Frontal cortex (tissue), 4 donors: ENCODE measurements around the gene MYBBP1A. TPM values are rescaled to one million over a fixed set of nuclear protein-coding genes. Genes with fewer than 3 reads are reported as not detected.

ENCODE experiments used
- DNase-seq, 2 donors: peaks; one replicate each; pipeline ENCODE4 v3.0.0; 2012; ENCODE audit warnings: low spot score in 2 of 2
- FAIRE-seq: peaks from 2 replicates; lab custom pipeline; 2012; peaks lifted over from hg19 to GRCh38; lab: Jason Lieb, UNC
- total RNA-seq: library from RNA; depleted of rRNA; stranded (reverse); fragments of >200 nt; gene quantifications from one replicate; pipeline ENCODE4 v1.2.3, GENCODE V29; 2014
- donor health status: control.
- donor health status: control.
- donor health status: control.

The MYBBP1A gene
- total RNA-seq, 1 donor from 2014 or later = 30.2 TPM

GRCh38 chr17:4529533-4530152, 25.5 kb downstream of the MYBBP1A start:
- FAIRE-seq (no peak), DNase-seq (no peak)

DNA sequence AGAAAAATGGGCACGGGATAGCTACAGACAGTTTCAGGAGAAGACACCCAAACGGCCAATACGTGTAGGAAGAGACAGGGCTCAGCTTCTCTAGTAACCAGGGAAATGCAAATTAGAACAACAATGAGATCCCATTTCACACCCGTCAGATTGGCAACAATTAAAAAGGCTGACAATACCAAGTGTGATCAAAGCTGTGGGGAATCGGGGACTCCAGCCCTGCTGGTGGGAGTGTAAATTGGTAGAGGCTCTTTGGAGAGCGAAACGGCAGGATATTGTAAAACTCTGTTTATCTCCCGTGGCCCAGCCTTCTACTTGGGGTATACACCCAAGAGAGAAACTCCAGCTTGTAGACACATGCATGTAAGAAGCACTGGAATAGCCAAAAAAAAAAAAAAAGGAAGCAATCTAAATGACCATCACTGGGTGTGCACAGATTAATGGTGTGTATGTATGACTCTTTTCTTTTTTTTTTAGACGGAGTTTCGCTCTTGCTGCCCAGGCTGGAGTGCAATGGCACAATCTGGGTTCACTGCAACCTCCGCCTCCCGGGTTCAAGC, 27.5 kb downstream of the MYBBP1A start:
- DNase-seq = no peak
- no peak for FAIRE-seq

DNA sequence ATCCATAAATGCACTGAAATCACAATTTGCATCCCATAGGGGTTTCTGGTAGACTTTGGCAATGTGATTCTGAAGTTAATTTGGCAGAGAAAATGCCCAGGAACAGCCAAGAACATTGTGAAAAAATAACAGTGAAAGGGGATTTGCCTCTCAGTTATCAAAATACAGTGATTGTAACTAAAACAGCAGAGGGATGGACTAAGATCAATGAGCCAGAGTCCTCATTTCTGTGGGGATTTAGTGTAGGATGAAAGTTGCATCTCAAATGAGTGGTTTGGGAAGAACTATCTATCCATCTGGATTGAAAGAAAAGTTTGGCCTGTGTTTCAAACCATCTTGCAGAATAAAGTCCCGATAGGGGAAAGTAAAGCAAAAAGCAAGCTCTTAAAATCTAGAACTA, 28.1 kb downstream of the MYBBP1A start:
- no peak for FAIRE-seq
- DNase-seq = no peak

GRCh38 chr17:4525691-4526397, 29.3 kb downstream of the MYBBP1A start:
- DNase-seq (no peak), FAIRE-seq (no peak)

- DNase-seq (no peak), FAIRE-seq (no peak)
Measured at GRCh38 chr17:4523946-4524345, 31.2 kb downstream of the MYBBP1A start.

DNA sequence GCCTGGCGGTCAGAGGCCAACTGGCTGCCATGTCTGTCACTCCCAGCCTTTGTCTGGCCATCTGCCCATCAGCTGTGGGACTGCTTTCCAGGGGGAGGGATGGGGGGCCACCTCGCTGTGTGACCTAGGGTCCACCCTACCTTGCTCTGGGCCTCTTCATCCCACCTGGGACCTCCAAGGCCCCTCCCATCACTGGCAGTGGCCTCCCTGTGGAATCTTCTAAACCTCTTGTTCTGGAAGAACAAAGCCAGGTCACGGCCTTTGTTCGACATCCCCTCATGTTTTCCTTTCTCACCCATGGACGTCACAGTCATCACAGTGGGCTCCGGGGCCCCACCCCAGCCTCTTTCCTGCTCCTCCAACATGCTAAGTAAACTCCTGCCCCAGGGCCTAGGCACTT, 32.5 kb downstream of the MYBBP1A start:
- no peak for DNase-seq

DNA sequence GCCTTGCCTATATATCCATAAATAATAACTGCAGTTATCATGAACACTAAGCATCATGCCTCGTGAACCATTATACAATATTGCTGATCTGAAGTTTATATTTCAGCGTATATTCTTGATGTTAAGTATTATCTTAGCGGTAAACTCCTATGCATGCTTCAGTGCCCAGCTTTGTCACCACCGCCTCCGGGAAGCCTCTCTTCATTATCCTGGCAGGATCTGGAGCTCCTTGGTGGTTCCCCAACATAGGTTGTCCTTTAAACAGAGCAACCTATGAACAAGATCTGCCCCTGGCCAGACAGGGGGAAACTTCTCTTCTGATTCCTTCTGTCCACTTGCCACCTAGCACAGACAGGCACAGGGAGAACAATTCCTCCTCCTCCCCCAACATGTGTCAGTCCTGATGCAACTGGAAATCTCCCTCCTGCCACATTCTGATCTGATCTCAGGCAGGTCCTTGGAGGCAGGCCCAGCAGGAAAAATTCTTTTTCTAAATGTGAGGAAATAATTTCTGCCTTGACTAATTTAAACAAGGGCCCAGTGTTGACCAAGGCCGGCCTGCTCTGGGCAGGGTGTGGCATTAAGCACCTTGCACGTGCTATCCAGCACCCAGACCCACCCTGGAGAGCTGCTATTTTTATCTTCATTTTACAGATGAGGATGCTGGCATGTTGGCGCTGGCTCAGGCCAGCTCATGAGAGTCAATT, 34.1 kb downstream of the MYBBP1A start:
- FAIRE-seq = no peak

More for the DNA sequence above, 32.5 kb downstream of the MYBBP1A start:
- FAIRE-seq = no peak

DNA sequence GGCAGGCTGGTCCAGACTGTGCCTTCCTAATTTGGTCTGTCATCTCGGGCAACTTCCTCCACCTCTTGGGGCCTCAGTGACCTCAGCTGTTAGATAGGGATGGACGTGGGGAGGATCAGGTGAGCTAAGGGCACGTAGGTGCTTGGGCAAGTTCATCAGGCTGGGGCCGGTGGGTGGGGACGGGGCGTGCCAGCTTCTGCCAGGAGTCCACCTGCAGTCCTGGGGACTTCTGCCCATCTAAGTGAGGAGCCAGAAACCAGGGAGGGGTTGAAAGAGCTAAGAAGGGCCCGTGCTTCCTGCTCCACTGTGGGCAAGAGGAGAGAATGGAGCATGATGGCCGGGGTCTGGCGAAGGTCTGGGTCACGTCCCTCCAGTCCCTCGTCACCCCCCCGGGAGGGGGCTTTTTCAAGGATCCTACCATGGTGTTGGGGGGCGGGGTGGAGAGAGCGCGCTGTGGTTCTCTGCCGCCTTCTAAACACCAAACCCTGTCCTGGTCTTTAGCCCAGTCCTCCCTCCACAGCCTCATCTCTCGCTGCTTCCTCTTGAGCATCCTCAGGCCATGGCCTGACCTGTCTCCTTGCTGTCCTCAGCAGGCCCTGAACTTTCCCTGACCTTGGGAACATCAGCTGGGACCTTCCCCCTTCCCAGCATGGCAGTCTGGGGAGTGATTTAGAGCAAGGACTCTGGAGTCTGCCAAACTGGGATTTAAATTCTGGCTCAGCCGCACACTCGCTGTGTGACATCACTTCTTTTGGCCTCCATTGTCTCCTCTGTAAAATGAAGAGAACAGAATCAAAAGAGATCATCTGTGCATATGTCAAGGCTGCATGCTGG, 34.9 kb downstream of the MYBBP1A start:
- no peak for FAIRE-seq
- DNase-seq = no peak

More for the DNA sequence above, 34.1 kb downstream of the MYBBP1A start:
- DNase-seq = no peak

DNA sequence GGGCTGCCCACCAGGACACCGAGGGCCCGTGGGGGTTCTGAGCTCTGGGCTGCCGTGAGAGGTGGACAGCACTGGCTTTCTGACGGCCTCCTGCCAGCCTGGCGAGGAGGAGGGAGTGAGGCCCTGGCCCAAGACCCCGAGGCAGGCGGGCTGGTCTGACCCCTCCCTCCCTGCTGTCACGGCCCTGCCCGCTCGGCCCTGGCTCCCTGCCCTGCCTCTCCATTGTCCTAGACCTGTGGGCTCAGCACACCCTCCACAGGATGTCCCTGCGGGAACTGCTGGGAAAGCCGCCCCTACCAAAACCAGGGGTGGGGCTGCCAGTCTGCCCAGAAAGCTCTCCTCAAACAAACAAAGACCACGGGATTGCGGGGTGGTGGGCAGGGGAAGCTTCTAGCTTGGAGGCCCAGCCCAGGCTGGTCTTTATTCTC, 35.8 kb downstream of the MYBBP1A start:
- DNase-seq = no peak
- FAIRE-seq = no peak

DNA sequence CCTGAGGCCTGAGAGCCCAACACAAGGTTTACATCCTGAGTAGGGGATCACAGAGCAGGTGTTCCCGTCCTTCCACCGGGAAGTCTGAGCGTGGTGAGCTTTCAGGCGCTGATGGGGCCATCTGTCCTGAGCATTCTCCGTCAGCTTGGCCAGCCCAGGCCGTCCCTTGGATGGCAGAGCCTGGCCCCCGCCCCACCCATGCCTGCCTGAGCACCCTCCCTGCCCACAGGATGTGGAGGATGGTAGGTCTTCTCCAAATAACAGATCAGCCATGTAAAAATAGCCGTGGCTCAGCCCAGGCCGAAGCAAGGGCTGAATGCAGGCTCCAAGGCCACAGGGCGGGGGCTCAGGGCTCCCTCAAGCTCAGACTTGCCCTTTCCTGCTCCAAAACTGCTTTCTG, 36.3 kb downstream of the MYBBP1A start:
- FAIRE-seq = no peak
- no peak for DNase-seq

DNA sequence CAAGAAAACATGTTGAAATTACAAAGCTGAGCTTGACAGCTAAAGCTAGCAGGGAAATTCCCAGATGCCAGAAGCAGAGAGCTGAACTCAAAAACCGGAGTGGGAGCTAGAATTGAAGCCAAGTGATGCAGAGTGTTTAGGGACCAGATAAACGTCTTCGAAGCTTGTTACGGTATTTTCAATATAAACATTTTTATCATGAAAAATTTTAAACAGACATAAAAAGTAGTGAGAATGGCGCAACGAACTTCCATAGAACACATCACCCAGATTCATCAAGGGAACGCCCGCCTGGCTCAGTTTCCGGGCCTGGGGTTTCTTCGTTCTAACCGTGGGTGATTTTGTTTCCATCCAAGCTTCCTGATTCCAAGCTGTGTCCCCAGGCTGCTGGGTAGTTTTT, 38.4 kb downstream of the MYBBP1A start:
- FAIRE-seq = no peak
- no peak for DNase-seq

DNA sequence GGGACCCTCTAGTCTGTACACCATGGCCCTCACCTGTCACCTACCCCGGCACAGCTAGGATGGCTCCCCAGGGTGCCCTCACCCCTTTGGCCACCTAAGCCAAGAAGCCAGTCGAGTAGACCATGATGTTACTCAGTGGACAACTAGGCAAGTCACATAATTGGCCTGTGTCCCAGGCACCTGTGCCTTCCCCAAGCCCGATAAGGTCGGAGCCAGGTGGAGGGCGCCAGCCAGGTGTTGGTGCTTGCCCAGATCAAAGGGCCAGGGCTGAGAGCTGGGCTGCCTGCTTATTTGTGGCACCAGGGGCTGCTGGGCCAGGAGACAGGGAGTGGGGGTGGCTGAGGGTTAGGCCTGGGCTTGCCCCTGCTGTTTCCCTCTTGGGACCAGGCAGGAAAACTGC, 39.7 kb downstream of the MYBBP1A start:
- no peak for FAIRE-seq
- no peak for DNase-seq

DNA sequence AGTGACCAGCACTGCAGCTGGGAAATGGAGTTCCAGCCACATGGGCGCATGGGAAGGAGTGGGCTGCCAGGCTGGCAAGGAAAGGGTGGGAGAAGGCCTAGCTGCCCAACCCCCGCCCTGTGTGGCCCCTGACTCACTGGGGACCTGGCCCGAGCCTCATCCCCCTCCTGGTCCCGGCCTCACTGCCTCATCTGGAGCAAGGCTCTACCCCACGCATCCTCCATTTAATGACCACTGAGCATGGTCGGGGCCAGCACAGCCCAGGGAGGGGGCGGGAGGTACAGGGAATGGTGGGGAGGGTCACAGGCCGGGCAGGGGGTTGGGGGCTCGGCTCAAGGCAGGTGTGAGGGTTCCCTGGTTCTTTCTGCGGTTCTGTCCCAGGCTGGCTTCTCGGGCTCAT, 40.4 kb downstream of the MYBBP1A start:
- no peak for FAIRE-seq

DNA sequence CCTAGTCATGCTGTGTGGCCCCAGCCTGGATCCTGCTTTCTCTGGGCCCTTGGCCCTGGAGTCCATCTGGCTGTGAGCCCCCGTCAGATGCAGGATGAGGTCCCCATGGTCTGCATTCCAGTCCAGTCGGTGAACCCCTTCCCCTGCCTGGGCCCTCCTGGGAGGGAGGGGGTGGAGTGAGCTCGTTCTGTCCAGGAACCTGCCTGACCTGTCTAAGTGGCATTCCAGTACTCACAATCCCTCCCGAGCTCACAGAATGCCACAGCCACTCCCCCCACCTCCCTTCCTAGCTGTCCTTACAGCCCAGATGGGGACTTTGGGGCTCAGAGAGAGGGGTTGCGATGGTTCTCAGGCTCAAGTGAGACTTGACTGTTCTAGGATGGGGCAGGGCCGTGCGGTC, 41.0 kb downstream of the MYBBP1A start:
- DNase-seq (no peak), FAIRE-seq (no peak)

More for the DNA sequence above, 40.4 kb downstream of the MYBBP1A start:
- no peak for DNase-seq

DNA sequence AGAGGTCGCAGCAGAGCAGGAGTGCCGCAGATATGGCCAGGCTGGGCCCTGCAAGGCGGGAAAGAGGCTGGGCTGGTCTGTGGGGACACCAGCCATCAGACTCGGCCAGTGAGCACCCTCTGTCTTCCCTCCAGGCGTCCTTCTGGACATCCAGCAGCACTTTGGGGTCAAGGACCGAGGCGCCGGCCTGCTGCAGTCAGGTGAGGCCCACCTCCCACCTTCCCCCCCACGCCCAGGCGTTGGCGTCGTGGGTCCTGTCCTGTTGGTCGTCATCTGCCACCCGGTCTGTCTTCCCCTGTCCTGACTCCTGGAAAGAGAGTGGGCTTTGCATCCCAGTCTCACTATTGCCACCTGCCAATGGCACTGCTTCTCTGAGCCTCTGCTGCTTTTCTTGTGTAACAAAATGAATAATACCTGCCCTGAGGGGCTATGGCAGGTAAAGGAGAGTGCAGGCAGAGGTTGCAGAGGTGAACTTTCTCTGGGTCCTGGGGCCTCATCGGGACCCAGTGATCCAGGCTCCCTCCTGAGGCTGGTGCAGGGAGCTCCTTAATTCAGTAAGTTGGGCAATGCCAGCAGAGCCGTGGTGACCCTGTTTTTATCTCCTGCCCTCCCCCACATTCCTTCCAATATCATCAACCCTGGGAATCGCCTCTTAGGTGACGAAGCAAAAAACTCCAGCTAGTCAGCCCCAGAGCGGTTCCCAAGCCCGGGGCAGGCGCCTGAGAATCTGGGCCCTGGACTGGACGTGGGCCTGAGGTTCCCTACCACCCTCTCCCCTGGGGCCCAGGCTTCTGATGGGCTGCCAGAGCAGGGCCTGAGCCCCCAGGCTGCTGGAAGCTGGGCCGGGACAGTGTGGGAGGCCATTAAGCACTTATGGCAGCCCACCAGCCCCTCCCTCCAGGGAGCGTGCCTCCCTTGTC, 41.8 kb downstream of the MYBBP1A start:
- DNase-seq (no peak), FAIRE-seq (no peak)

GRCh38 chr17:4512156-4513112, 42.8 kb downstream of the MYBBP1A start:
- FAIRE-seq = no peak
- no peak for DNase-seq

- FAIRE-seq (no peak), DNase-seq (no peak)
Measured at GRCh38 chr17:4511199-4511932, 43.8 kb downstream of the MYBBP1A start.
